ENCODE measurements around the gene TDRD7.

GRCh38 chr9:97526895-97527575 lies 115.1 kb downstream of the TDRD7 start:
- no peak for TF ChIP-seq CTCF (IDR thresholded peaks at IDR 0.05)
- TF ChIP-seq POLR2A (IDR thresholded peaks at IDR 0.05), result no peak
- no peak for TF ChIP-seq POLR2AphosphoS5 (IDR thresholded peaks at IDR 0.05)
